GM11168 (cell line): ENCODE results near the gene DLL1.

ENCODE experiments used
- in situ Hi-C: fragments of 300-500 bp; cut with MboI; formaldehyde crosslinking; loops from one replicate; pipeline ENCODE4 v1.12.0; 2022; ENCODE audit warnings: low sequenced_read_pairs; ENCODE audit not compliant: unreplicated experiment

Gene DLL1

DNA sequence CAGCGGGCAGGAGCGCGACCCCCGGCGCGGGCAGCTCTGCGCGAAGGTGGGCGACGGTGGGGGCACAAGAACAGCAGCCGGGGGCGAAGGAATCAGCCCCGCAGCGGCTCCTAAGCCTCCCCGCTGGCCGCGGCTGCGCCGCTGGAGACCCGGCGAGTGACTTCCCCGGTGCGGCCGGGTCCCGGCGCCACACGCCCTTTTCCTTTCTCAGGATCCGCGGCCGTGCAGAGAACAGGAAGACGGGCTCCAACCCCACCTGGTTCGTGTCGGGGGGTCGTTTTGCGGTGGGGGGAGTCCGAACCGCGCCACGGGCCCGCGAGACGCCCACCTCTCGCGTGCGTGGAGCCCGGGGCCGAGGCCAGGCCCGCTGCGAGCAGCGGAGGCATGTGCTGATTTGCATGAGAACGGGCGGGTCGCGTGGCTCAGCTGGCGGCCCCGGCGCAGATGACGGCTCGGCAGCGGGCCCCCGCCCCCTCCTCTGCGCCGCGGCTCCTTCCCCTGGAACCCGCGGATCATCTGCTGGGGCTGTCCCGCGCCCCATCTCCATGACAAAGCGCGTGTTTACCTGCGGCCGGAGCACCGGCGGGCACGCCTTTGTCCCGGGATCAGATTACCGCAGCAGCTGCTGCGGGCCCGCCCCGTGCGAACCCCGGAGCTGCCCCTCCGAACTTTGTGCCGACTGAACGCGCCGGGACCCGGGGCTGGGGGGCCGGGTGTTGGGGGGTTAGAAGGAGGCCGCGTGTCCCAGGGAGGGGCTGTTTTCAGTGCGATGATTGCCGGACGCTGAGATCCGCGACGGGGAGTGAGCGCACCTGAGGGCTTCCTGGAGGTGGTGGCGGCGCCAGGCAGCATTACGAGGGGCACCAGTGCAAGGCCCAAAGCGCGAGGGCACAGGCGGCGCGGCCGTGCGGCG is 4.9 kb upstream of the DLL1 start:
- in situ Hi-C loops: no loop called here

DNA sequence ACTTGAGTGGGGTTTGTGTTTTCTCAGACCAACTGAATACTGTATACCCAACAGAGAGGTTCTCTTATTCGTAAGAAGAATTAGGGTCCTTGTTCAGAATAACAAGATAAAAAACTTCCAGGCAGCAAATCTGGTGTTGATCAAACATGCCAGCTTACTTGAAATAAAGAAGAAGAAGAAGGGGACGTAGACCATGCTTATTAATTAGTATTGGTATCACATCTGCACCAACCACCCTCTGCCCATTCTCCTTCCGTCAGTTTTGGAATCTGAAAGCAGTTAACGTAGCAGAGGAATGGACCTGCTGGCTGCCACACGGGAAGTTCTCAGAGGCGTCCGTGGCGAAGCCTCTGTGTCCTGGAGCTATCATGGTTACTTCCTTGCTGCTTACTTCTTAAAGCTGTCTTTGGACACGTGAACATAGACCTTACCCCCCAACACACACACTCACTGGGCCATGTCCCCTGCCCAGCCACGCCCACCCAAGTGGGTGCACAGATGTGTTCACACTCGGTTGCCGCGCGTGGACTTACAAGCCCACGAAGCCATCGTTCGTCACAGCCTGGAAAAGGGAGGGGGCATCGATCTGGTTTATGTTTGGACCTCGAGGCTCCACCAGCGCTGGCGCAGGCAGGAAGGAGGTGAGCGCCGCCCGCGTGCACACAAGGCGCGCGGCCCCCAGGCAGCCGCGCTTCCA is 4.1 kb upstream of the DLL1 start:
- in situ Hi-C loops: no loop called here

DNA sequence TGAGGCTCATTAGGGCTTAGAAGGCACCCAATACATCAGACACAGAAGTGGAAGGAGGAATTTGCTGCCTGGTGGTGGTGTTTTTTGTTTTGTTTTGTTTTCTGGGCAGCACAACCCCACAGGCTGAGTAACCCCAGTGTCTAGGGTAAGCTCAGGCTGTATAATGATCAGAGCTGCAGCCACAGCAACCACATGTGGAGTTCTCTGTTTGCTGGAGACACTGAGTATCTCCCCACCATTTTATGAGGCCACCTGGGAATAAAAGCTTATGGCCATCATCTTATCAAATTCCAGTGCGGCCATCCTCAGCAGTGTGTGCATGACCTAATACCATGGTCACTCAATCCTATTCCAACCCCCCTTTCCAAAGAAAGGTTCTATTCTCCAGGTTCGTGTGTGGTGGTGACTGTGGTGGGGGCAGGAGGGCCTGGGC is 3.4 kb upstream of the DLL1 start:
- in situ Hi-C loops: no loop called here

DNA sequence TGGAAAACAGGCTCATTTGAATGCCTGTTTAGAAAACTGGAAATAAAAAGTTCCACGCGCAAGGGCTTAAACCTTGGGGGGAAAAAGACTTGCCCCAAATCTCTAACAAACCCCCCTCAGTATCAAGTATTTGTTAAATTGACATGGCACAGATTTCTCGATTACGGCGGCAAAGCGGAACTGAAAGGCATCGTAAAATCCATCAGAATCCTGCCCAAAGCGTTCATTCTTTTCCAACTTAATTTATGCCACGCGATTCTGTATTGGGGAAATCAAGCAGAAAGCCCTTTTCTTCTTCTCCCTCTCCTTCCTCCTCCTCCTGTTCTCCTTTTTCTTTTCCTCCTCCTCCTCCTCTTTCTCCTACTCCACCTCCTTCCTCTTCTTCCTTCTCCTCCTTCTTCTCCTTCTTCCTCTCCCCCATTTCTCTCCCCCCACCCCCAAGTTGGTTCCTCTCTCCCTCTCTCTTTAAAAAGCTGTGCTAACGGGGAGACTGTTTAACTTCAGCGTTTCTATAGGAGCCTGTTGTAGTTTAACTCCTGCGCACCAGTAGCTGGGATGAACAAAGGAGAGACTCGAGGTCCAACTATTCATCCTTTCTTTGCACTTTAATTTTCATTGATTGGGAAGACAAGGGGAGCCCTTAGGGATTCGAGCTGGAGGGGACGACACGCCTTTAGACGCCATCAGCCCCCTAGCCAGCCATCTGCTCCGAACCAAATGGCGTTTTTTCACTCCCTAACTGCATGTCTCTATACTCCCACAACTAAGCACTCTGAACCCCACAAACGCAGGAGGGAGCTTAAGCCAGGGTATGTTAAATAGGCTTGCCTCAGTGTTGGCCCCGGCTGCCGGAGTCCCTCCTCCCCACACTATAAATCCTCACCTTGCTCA is 2.7 kb upstream of the DLL1 start:
- in situ Hi-C loops: no loop called here

DNA sequence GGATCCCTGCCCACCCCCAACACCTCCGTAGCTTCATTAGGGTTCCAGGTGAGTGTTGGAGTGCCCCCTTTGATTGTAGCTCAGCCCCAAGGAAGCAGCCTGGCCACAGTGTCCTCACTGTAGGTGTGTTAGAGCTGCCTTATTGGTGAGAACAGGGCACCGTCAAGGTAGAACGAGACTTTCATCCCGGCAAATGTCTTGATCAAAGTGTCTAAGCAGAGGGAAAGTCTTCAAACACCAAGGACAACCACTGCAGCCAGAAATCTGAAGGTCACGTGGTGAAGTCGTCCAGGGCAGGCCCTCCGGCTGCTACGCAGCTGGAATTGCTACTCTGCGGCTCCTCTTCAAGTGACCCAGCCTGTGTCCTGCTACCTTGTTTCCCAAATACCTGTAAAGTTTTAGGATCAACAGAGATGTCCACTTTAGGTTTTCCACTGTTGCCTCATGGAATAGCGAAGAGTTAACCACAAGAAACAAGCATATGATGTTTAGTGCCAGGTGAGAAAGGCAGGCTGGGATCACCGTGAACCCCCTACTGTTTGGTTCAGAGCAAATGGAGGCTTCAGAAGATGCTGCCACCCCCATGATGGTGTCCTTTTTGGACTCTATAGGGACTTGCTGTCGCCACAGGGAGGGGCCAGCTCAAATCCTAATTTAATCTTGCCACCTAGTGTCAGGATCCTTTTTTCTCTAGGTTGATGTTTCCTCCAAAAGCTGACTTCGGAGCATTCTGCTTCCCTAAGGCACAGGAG is 1.7 kb upstream of the DLL1 start:
- in situ Hi-C loops: no loop called here

DNA sequence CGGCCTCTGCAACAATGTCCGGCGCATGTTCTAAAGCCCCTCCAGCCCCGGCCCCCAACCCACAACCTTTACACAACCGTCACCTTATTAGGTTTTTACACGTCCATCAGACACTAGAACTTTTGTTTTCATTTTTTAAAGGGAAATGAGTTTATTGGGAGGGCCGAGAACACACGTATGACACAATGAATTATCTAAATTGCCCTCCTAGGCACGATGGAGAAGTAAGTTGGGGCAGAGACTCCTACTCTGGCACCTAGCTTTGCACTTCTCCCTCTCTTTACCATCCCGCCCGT is 1.2 kb upstream of the DLL1 start:
- in situ Hi-C loops: no loop called here

DNA sequence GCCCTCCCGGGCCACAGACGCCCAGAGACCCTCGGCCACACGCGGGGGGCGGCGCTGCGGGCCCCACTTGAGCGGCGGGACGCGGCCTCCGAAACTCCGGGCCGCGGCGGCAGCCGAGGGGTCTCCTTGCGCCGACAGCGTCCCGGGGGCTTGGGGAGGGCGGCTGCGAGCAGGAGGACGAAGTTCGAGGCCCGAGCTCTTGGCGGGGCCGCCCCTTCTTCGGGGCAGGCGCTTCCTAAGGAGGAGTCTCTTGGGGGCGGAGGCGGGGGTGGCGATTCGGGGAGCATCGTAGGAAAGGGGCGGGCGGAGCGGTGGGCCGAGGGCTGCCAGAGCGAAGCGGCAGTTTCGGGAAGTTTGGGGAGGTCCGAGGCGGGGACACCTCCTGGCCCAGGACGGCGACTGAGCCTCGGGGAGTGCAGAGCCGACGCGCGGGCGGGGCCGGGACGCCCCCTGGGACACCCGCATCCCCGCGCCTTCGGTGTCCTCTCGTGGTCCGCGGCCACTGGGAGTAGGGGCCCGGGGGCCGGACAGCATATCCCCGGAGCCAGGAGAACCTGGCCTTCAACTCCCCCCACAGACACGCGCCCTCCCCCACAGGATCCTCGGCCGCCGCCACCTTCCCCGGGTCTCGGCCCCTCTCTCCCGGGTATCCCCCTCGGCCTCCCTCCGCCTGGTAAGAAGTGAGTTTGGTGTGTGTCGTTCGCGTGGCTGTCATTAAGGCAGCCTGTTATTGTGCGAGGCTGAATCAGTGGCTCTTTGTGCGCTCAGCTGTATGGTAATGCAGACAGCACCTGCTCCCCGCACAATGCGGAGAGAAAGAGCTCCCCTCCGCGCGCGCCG is 613 bp upstream of the DLL1 start:
- in situ Hi-C loops: no loop called here

DNA sequence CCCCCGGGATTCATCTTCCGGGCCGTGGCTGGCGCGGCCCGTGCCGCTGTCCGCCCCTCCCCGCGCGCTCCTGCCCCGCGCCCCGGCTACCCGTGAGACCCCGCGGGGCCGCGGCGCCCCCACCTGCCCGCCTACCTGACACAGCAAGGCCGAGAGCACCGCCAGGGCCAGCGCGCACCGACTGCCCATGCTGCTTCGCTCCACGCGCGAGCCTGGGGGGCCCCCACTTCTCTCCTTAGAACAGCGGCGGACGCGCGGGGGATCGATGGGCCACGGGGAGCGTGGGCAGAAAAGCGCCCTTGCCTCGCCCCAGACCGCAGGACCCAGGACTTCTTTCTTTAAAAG is 955 bp downstream of the DLL1 start:
- in situ Hi-C loops: no loop called here

DNA sequence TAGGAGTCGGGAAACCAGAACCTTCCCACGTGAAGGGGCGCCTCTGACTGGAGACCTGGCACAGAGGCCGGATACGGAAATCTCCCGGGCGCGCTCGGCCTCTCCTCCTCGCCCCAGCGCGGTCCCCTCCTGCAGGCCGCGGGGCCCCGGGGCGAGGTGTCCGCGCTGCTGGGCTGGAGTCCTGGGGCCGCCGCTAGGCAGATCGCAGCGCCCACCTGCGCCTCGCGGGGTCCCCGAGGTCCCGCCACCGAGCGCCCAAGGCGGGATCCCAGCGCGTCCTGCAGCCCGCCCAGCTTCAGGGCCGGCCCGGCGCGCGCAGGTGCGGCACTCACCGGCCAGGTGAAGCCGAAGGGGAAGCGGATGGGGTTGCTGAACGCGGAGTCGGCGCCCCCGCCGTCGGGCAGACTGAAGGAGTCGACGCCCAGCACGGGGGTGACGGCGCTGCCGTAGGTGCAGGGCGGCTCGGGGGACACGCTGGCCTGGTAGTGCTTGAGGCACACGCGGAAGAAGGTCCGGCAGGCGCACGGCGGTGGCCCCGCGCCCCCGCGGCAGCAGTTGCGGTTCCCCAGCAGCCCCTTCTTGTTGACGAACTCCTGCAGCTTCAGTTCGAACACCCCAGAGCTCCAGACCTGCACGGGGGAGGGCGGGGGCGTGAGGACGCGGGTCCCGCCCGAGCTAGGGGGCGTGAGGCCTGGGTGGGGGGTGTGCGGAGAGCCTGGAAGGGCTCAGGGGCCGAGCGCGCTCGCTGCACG is 1.5 kb downstream of the DLL1 start:
- in situ Hi-C loops: no loop called here

DNA sequence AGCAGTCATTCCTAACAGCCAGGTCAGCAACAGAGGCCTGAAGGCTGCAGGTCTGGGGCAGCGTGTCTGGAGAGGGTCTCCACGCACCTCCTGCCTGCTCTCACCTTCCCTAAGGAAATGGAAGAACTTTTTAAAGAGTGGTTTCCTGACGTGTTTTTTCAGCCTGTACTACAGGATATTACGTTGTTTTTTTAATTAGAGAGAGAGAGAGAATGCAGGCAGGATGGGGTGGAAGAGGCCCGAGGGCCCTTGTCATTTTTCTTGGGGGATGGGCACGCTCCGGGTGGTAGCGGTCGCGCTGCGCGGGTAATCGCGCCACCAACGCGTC is 2.1 kb downstream of the DLL1 start:
- in situ Hi-C loops: no loop called here

DNA sequence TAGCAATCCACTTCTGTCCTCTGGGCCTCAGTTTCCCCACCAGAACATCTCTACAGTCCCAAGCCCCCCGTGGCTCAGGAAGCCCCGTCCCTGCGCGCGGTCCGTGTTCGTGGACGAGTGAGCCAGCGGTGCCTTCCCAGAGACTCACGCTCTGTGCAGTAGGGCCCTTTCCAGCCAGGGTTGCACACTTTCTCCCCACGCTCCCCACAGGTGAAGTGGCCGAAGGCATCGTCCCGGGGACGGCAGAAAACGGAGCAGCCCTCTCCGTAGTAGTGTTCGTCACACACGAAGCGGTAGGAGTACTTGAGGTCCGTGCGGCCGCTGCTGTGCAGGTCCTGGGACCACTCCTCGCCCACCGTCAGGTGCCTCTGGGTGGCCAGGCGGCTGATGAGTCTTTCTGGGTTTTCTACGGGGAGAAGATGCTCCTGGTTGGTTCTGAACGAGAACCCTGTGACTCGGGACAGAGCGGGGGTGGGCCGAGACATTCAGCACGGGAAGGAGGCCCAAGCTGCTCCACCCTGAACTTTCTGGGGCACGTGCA is 2.7 kb downstream of the DLL1 start:
- in situ Hi-C loops: no loop called here

DNA sequence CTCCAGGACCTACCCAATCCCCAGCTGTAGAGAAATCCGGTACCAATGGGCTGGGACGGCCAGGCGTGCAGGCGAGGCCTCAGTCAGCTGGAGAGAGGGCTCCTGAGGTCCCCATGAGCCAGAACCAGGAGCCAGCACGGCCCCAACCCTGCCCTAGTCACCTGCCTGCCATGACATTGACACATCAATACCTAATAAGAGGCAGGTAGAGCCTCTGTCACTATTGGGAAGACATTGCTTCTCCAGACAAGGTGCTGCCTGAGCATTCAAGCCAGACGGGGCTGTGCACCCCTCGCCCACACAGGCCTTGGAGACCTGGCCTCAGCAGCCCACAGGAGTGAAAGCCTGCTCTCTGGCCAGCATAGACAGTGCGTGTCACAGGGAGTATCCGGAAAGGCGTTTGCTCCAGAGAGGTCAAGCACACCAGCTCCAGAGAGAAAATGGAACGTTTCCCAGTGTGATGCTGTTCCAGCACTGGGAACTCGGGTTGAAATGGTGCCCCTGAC is 3.5 kb downstream of the DLL1 start:
- in situ Hi-C loops: no loop called here

DNA sequence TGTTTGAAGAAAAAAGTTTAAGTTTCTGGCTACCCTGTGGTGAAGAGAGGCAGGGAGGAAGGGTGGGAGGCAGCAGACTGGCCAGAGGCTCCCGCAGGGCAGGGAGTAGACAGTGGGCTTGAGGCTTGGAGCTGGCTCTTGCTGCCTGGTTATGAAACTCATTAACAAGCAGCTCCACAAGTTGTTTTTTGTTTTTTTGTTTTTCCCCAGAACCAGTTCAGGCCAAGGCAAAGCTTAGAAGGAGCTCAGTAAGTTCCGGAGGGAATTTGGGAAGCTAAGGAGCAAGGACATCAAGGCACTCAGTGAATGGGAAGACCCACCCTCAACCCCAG is 4.0 kb downstream of the DLL1 start:
- in situ Hi-C loops: no loop called here

DNA sequence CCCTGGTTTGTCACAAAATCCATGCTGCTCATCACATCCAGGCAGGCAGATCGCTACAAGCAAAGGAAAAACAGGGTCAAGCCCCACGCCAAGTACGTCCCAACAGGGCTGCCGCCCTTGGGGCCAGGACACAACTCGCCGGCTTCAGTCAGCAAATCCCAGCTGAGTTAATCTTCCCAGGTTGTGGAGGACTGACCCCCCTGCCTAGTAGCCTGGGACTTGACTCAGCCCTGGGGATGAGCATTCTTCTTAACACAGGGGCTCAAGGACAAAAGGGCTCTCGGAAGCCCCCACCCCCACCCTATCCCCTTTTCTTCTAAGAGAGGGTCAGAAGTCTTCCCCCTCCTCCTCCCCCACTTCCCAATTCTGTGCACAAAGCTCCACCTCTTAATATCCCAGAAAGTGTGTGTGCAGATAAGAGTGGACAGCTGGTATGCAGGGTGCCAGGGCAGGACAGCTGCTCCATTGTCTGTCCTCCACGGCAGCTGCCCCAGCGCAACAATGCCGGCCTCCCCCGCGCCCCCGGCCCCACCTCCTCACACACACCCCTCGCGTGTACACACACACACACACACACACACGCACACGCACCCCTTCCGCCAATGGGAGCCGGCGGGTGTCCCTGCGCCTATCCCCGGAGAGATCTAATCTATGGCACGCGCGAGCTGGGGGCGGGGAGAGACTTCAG is 4.5 kb downstream of the DLL1 start:
- in situ Hi-C loops: no loop called here

DNA sequence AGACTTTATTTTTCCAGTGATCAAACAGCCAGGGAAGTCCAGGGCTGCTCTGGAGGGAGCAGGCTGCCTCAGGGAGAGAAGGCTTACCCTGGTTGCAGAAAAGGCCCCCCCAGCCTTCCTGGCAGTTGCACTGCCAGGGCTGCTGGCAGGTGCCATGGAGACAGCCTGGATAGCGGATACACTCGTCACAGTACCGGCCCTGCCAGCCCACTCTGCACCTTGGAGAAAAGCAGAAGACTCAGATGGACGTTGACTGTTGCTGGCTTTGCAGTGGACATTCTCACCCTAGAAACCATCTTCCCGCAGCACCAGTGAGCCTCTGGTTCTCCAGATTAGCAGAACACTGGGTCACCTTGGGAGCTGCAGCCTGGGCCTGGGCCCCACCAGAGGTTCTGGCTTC is 5.4 kb downstream of the DLL1 start:
- in situ Hi-C loops: no loop called here

DNA sequence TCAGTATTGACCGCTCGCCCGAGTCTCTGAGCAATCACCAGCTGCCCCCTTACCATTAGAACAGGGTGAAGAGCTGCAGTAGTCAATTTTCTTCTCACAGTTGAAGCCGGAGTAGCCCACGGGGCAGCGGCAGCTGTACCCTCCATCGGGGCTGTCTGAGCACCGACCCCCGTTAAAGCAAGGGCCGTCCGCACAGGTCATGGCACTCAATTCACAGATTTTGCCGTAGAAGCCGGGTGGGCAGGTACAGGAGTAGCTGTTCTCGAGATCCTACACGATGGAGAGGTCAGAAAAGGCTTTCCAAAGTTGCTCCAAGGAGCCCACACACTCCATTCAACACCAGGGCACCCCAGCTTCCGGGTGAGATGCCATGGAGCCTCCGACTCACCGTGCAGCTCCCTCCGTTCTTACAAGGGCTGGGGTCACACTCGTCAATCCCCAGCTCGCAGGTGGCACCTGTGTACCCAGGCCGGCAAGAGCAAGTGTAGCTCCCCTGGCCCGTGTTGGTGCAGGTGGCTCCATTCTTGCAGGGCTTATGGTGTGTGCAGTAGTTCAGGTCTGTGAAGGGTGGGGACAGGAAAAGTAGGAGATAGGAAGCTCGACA is 5.9 kb downstream of the DLL1 start:
- in situ Hi-C loops: no loop called here

DNA sequence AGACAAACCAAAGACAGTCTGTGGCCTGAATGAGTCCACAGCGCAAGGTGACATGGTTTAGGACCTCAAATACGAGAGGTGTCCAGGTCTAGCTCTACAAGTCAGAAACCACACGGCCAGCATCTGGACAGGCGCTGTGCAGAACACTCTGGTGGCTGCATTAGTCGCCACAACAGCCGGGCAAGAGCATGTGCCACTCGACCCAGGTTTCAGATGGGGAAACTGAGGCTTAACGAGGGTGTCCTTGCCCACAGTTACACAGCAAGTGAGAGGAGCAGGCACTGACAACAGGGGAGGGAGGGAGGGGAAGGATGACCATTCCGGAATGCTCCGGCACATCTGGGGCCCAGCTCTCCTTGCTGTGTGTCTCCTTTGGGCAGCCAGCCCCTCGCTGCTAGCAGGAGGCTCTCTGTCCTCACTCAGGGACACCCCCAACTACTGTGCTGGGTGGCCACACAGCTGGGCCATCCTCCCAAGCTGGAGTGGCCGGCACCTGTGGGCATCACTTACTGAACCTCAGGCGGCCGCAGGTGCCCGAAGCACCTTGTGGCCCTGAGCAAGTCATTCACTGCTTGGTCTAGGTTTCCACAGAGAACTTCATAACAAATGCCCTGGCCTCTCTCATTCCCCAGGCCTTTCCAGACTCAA is 6.6 kb downstream of the DLL1 start:
- in situ Hi-C loops: no loop called here
